Measurements from ENCODE around the gene SLC35B1.

DNA sequence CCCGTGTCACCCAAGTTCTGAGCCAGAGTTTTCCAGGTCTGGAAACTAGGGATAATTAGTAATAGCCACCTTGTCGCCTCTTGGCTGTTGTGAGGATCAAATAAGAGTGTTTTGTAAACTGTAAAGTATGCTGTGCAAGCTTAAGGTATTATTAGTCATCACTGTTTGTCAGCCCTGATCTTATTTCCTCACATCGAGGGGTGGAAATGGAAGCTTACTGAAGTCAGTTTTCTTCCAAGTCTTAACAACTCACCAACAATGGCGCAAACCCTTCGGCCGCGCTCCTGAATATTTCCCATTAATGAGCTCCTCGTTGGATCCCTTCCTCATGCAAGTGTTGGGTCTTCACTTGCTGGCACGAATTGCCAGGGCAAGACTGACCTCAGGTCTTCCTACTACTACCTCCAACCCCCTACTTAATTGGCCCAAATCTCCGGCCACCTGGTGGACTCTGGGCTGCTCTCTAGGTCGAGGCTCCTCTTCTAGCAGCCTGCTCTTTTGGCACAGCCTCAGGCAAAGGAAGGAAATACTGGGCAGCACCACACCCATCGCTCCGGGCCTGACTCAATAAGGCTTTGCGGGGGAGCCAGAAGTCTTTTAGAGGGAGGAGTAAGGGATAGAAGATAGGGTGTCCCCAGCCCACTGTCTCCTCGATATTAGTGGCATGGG is 885 bp upstream of the SLC35B1 start:
- TF ChIP-seq, protein P1, sequence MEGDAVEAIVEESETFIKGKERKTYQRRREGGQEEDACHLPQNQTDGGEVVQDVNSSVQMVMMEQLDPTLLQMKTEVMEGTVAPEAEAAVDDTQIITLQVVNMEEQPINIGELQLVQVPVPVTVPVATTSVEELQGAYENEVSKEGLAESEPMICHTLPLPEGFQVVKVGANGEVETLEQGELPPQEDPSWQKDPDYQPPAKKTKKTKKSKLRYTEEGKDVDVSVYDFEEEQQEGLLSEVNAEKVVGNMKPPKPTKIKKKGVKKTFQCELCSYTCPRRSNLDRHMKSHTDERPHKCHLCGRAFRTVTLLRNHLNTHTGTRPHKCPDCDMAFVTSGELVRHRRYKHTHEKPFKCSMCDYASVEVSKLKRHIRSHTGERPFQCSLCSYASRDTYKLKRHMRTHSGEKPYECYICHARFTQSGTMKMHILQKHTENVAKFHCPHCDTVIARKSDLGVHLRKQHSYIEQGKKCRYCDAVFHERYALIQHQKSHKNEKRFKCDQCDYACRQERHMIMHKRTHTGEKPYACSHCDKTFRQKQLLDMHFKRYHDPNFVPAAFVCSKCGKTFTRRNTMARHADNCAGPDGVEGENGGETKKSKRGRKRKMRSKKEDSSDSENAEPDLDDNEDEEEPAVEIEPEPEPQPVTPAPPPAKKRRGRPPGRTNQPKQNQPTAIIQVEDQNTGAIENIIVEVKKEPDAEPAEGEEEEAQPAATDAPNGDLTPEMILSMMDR (IDR thresholded peaks at IDR 0.05) = no peak
- TF ChIP-seq POLR2AphosphoS5 (IDR thresholded peaks at IDR 0.05) = no peak
